ENCODE measurements around the gene DPP6. TPM values are rescaled to one million over a fixed set of nuclear protein-coding genes. Genes with fewer than 3 reads are reported as not detected.

DPP6 gene
- total and polyA plus RNA-seq, 2 experiments from 2014 or later, result 0.21 TPM; not detected in 1

- H3K27ac ChIP-seq, result no peak overlapping the region
- DNase-seq (ENCODE audit: low read depth in 1 of 2, low spot score in 1 of 2), result no peak
- no peak overlapping the region for H3K4me3 ChIP-seq
- H3K9me3 ChIP-seq (ENCODE audit: low read depth), result no peaks in the 10 kb centered on the region
- no peak for TF ChIP-seq CTCF (IDR thresholded peaks at IDR 0.05; ENCODE audit: low read depth, low read length)
- H3K36me3 ChIP-seq, result no peaks in the 10 kb centered on the region
- H3K4me1 ChIP-seq (ENCODE audit: low read depth), result no peaks in the 10 kb centered on the region
- no peaks in the 10 kb centered on the region for H3K27me3 ChIP-seq
Measured at GRCh38 chr7:154791611-154792010, 739.4 kb downstream of the DPP6 start.

- Histone ChIP-seq H3K36me3 (no peaks in the 10 kb centered on the region), H3K4me3 (no peak overlapping the region), H3K4me1 (ENCODE audit: low read depth) (no peaks in the 10 kb centered on the region), H3K27ac (no peak overlapping the region), H3K9me3 (ENCODE audit: low read depth) (no peaks in the 10 kb centered on the region), H3K27me3 (no peaks in the 10 kb centered on the region)
- no peak for DNase-seq (ENCODE audit: low read depth in 1 of 2, low spot score in 1 of 2)
- no peak for TF ChIP-seq CTCF (IDR thresholded peaks at IDR 0.05; ENCODE audit: low read depth, low read length)
Measured at GRCh38 chr7:154792436-154793055, 740.3 kb downstream of the DPP6 start.

- Histone ChIP-seq H3K27ac (no peak overlapping the region), H3K4me3 (no peak overlapping the region), H3K4me1 (ENCODE audit: low read depth) (no peaks in the 10 kb centered on the region), H3K9me3 (ENCODE audit: low read depth) (no peaks in the 10 kb centered on the region), H3K36me3 (no peaks in the 10 kb centered on the region), H3K27me3 (no peaks in the 10 kb centered on the region)
- DNase-seq (ENCODE audit: low read depth in 1 of 2, low spot score in 1 of 2), result peak in 1 of 2 donors; percentile 62
- TF ChIP-seq CTCF (IDR thresholded peaks at IDR 0.05; ENCODE audit: low read depth, low read length), result no peak
Measured at GRCh38 chr7:154794147-154794780, 742.1 kb downstream of the DPP6 start.

GRCh38 chr7:154795014-154795413 is 742.8 kb downstream of the DPP6 start:
- Histone ChIP-seq H3K36me3 (no peaks in the 10 kb centered on the region), H3K27me3 (no peaks in the 10 kb centered on the region), H3K4me3 (no peak overlapping the region), H3K9me3 (ENCODE audit: low read depth) (no peaks in the 10 kb centered on the region), H3K27ac (peak overlapping the region; percentile 2), H3K4me1 (ENCODE audit: low read depth) (no peaks in the 10 kb centered on the region)
- peak in 1 of 2 donors; percentile 33 for DNase-seq (ENCODE audit: low read depth in 1 of 2, low spot score in 1 of 2)
- TF ChIP-seq CTCF (IDR thresholded peaks at IDR 0.05; ENCODE audit: low read depth, low read length), result no peak

GRCh38 chr7:154795437-154795836 is 743.2 kb downstream of the DPP6 start:
- Histone ChIP-seq H3K27ac (peak overlapping the region; percentile 2), H3K9me3 (ENCODE audit: low read depth) (no peaks in the 10 kb centered on the region), H3K27me3 (no peaks in the 10 kb centered on the region), H3K36me3 (no peaks in the 10 kb centered on the region), H3K4me1 (ENCODE audit: low read depth) (no peaks in the 10 kb centered on the region), H3K4me3 (no peak overlapping the region)
- TF ChIP-seq CTCF (IDR thresholded peaks at IDR 0.05; ENCODE audit: low read depth, low read length), result no peak
- no peak for DNase-seq (ENCODE audit: low read depth in 1 of 2, low spot score in 1 of 2)

Data from cardiac muscle cell (in vitro differentiated cells and primary cell).